Bronchial epithelial cell (primary cell): ENCODE results near the gene STT3A. TPM values are rescaled to one million over a fixed set of nuclear protein-coding genes. Genes with fewer than 3 reads are reported as not detected.

Experiments used
- DNase-seq: peaks from one replicate; pipeline ENCODE4 v3.0.0-alpha.2; 2010; ENCODE audit warnings: low read depth
- FAIRE-seq: peaks from 2 replicates; lab custom pipeline; 2011; peaks lifted over from hg19 to GRCh38; lab: Jason Lieb, UNC
- H3K27me3 ChIP-seq: 2 replicates; pipeline ENCODE4 v1.5.1; 2011; ENCODE audit warnings: low read length; ENCODE audit not compliant: control insufficient read depth, insufficient read depth
- H3K36me3 ChIP-seq: 2 replicates; pipeline ENCODE4 v1.5.1; 2011; ENCODE audit warnings: low read length; ENCODE audit not compliant: control insufficient read depth, insufficient read depth
- H3K4me3 ChIP-seq: 2 replicates; pipeline ENCODE4 v1.5.1; 2011; ENCODE audit warnings: mild to moderate bottlenecking, low read depth, low read length, control low read depth
- CTCF ChIP-seq: IDR thresholded peaks from 2 replicates; pipeline ENCODE4 v1.5.1; 2011; ENCODE audit warnings: mild to moderate bottlenecking, moderate library complexity, low read length, control low read depth, inconsistent platforms; ENCODE audit not compliant: insufficient read depth, severe bottlenecking
- total RNA-seq: library from RNA; depleted of rRNA; stranded (reverse); fragments of >200 nt; gene quantifications from 2 replicates; pipeline ENCODE4 v1.2.1, GENCODE V29; 2014

Gene STT3A
- total RNA-seq, 1 donor from 2014 or later: 124 TPM

- FAIRE-seq (no peak), DNase-seq (no peak)
- H3K36me3 ChIP-seq: peaks cover 41% of the 10 kb centered on the region
- H3K27me3 ChIP-seq: no peaks in the 10 kb centered on the region
- H3K4me3 ChIP-seq: no peak overlapping the region
- TF ChIP-seq CTCF: no peak
Measured at GRCh38 chr11:125609545-125609944, 16.9 kb downstream of the STT3A start.

GRCh38 chr11:125618383-125618782, 25.7 kb downstream of the STT3A start:
- no peak for FAIRE-seq

GRCh38 chr11:125621995-125622394, 29.3 kb downstream of the STT3A start:
- TF ChIP-seq CTCF: no peak
- Histone ChIP-seq H3K36me3 (peaks cover 4% of the 10 kb centered on the region), H3K4me3 (no peak overlapping the region), H3K27me3 (no peaks in the 10 kb centered on the region)
- DNase-seq (peak; percentile 79), FAIRE-seq (no peak)

More at GRCh38 chr11:125618383-125618782, 25.7 kb downstream of the STT3A start:
- peak; percentile 23 for DNase-seq
- no peak for TF ChIP-seq CTCF
- no peak overlapping the region for H3K4me3 ChIP-seq
- peaks cover 13% of the 10 kb centered on the region for H3K36me3 ChIP-seq
- no peaks in the 10 kb centered on the region for H3K27me3 ChIP-seq

GRCh38 chr11:125623064-125623463, 30.4 kb downstream of the STT3A start:
- no peak for TF ChIP-seq CTCF
- H3K4me3 ChIP-seq: no peak overlapping the region
- H3K36me3 ChIP-seq: peaks cover 3% of the 10 kb centered on the region
- FAIRE-seq: no peak
- DNase-seq: no peak
- H3K27me3 ChIP-seq: no peaks in the 10 kb centered on the region

- Histone ChIP-seq H3K27me3 (no peaks in the 10 kb centered on the region), H3K36me3 (peaks cover under 1% of the 10 kb centered on the region), H3K4me3 (peak within 1 kb of the TSS; percentile 72)
- FAIRE-seq (no peak), DNase-seq (no peak)
- no peak for TF ChIP-seq CTCF
Measured at GRCh38 chr11:125624756-125625213, 32.1 kb downstream of the STT3A start, which contains the start of gene CHEK1. CHEK1 (plus strand) TSS chr11:125625163; CDS start chr11:125626769, 1,606 bp downstream.

GRCh38 chr11:125625225-125625629, 32.6 kb downstream of the STT3A start:
- Histone ChIP-seq H3K27me3 (no peaks in the 10 kb centered on the region), H3K4me3 (peak overlapping the region; percentile 72), H3K36me3 (no peaks in the 10 kb centered on the region)
- TF ChIP-seq CTCF: no peak
- no peak for DNase-seq
- no peak for FAIRE-seq
